B cell (primary cell): ENCODE measurements around the gene TMED10.

Experiments
- EZH2 ChIP-seq: IDR thresholded peaks from 2 replicates; pipeline ENCODE4 v1.6.1; 2012; ENCODE audit warnings: borderline replicate concordance, low read depth, mild to moderate bottlenecking, moderate library complexity, low read length; ENCODE audit not compliant: insufficient read depth, poor library complexity, severe bottlenecking
- TF ChIP-seq, protein P1 (sequence below): fragments of 200-600 bp; IDR thresholded peaks from one replicate; pipeline ENCODE4 v1.8.0; 2022; ENCODE audit warnings: antibody characterized with exemption, mild to moderate bottlenecking

- TF ChIP-seq, protein P1, sequence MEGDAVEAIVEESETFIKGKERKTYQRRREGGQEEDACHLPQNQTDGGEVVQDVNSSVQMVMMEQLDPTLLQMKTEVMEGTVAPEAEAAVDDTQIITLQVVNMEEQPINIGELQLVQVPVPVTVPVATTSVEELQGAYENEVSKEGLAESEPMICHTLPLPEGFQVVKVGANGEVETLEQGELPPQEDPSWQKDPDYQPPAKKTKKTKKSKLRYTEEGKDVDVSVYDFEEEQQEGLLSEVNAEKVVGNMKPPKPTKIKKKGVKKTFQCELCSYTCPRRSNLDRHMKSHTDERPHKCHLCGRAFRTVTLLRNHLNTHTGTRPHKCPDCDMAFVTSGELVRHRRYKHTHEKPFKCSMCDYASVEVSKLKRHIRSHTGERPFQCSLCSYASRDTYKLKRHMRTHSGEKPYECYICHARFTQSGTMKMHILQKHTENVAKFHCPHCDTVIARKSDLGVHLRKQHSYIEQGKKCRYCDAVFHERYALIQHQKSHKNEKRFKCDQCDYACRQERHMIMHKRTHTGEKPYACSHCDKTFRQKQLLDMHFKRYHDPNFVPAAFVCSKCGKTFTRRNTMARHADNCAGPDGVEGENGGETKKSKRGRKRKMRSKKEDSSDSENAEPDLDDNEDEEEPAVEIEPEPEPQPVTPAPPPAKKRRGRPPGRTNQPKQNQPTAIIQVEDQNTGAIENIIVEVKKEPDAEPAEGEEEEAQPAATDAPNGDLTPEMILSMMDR, result no peak
- TF ChIP-seq EZH2, result no peak
These were observed 5.6 kb downstream of the TMED10 start for GRCh38 chr14:75170772-75171171.
